RWPE1 (cell line): Measurements from ENCODE around the gene DPP6.

Experiments
- CTCF ChIA-PET: fragments of 350-600 bp; sonication (Branson Sonifier 250); formaldehyde crosslinking; extraction: SDS; loops from one replicate; lab custom pipeline; 2021; lab: Yijun Ruan, JAX
- POLR2A ChIA-PET: fragments of 400-600 bp; formaldehyde crosslinking; extraction: SDS; loops from one replicate; lab custom pipeline; 2020; ENCODE audit warnings: antibody characterized with exemption; ENCODE audit not compliant: low non-redundant PET; lab: Yijun Ruan, JAX
- DNase-seq: peaks from one replicate; pipeline ENCODE4 v3.0.0; 2012; ENCODE audit warnings: low spot score
- H3K27ac ChIP-seq: fragments of 450-650 bp; 2 replicates; pipeline ENCODE4 v1.5.1; 2017
- CTCF ChIP-seq: fragments of 450-650 bp; conservative IDR thresholded peaks from 2 replicates; pipeline ENCODE4 v1.5.1; 2017; ENCODE audit warnings: low read depth, mild to moderate bottlenecking

The DPP6 gene

GRCh38 chr7:154577141-154577873 is 525.1 kb downstream of the DPP6 start:
- no peak overlapping the region for H3K27ac ChIP-seq
- no peak for TF ChIP-seq CTCF
- no peak for DNase-seq
- POLR2A ChIA-PET, result no interaction called here
- CTCF ChIA-PET, result no interaction called here

- DNase-seq, result no peak
- TF ChIP-seq CTCF, result no peak
- CTCF ChIA-PET, result no interaction called here
- POLR2A ChIA-PET, result no interaction called here
- no peak overlapping the region for H3K27ac ChIP-seq
Measured at GRCh38 chr7:154578336-154578735, 526.1 kb downstream of the DPP6 start.

GRCh38 chr7:154579711-154580110 is 527.5 kb downstream of the DPP6 start:
- CTCF ChIA-PET, result no interaction called here
- no peak for TF ChIP-seq CTCF
- no peak for DNase-seq
- POLR2A ChIA-PET, result no interaction called here
- no peak overlapping the region for H3K27ac ChIP-seq

- no peak for DNase-seq
- H3K27ac ChIP-seq, result no peak overlapping the region
- ChIA-PET POLR2A (no interaction called here), CTCF (no interaction called here)
- no peak for TF ChIP-seq CTCF
Measured at GRCh38 chr7:154581251-154581890, 529.2 kb downstream of the DPP6 start.

GRCh38 chr7:154583454-154583853 is 531.3 kb downstream of the DPP6 start:
- ChIA-PET POLR2A (no interaction called here), CTCF (no interaction called here)
- H3K27ac ChIP-seq, result no peak overlapping the region
- DNase-seq, result no peak
- TF ChIP-seq CTCF, result no peak

- TF ChIP-seq CTCF, result no peak
- ChIA-PET POLR2A (no interaction called here), CTCF (interaction anchor here (0.7 to 1.1 kb wide), 2 partner anchors 80 to 176 kb away, joined by 3 to 5 read pairs; no protein-coding TSS in a partner anchor)
- DNase-seq, result peak; percentile 16
- no peak overlapping the region for H3K27ac ChIP-seq
Measured at GRCh38 chr7:154584352-154585252, 532.4 kb downstream of the DPP6 start.
